Natural killer cell (primary cell): ENCODE data around the gene CFAP43. TPM values are rescaled to one million over a fixed set of nuclear protein-coding genes. Genes with fewer than 3 reads are reported as not detected.

Source experiments
- ATAC-seq, 3 donors: fragments of 150-1000 bp in 2 of 3; fragments of 200-7000 bp in 1 of 3; cut with Tn5 transposase; 1 replicate in 1 of 3; 2 replicates in 2 of 3; pipeline ENCODE4 v1.10.0; 2021; ENCODE audit warnings: mild to moderate bottlenecking in 2 of 3, moderate library complexity in 2 of 3
- DNase-seq, 2 donors: peaks; one replicate each; pipeline versions ENCODE4 v3.0.0 to v3.0.0-alpha.2; 2013 to 2021; ENCODE audit warnings: mixed read lengths in 1 of 2
- H3K27ac ChIP-seq: one replicate; pipeline ENCODE4 v1.5.1; 2013; ENCODE audit warnings: mild to moderate bottlenecking, low read length
- H3K27me3 ChIP-seq: one replicate; pipeline ENCODE4 v1.6.1; 2013; ENCODE audit warnings: low read length; ENCODE audit not compliant: control insufficient read depth, insufficient read depth
- H3K36me3 ChIP-seq: one replicate; pipeline ENCODE4 v1.6.1; 2013; ENCODE audit warnings: low read length; ENCODE audit not compliant: control insufficient read depth, insufficient read depth
- H3K4me1 ChIP-seq: one replicate; pipeline ENCODE4 v1.6.1; 2013; ENCODE audit warnings: low read length; ENCODE audit not compliant: control insufficient read depth, insufficient read depth
- H3K4me3 ChIP-seq: one replicate; pipeline ENCODE4 v1.5.1; 2013; ENCODE audit warnings: low read length
- H3K9me3 ChIP-seq: one replicate; pipeline ENCODE4 v1.6.1; 2013; ENCODE audit warnings: low read length; ENCODE audit not compliant: control insufficient read depth, insufficient read depth
- H3K27ac Mint-ChIP-seq, 2 donors: one replicate each; pipeline ENCODE4 v1.8.0; 2022; ENCODE audit warnings: mild to moderate bottlenecking in 2 of 2, mixed read lengths in 2 of 2, moderate library complexity in 1 of 2
- H3K27me3 Mint-ChIP-seq, 2 donors: one replicate each; pipeline ENCODE4 v1.8.0; 2022; ENCODE audit warnings: low read depth in 2 of 2, mixed read lengths in 2 of 2
- H3K36me3 Mint-ChIP-seq: one replicate; pipeline ENCODE4 v1.8.0; 2022; ENCODE audit warnings: mixed read lengths
- H3K4me1 Mint-ChIP-seq, 2 donors: one replicate each; pipeline ENCODE4 v1.8.0; 2022; ENCODE audit warnings: mixed read lengths in 2 of 2
- H3K4me3 Mint-ChIP-seq: one replicate; pipeline ENCODE4 v1.8.0; 2022; ENCODE audit warnings: mild to moderate bottlenecking, moderate library complexity, mixed read lengths
- H3K9me3 Mint-ChIP-seq, 2 donors: one replicate each; pipeline ENCODE4 v1.8.0; 2022; ENCODE audit warnings: mixed read lengths in 2 of 2
- CTCF ChIP-seq: fragments of 200-600 bp; IDR thresholded peaks from one replicate; pipeline ENCODE4 v1.8.0; 2022; ENCODE audit warnings: antibody characterized with exemption
- WGBS: methylation state at CpG from one replicate; pipeline ENCODE4 v1.1.7; 2013; ENCODE audit warnings: missing lambda C conversion rate; ENCODE audit not compliant: insufficient coverage; 5-methylcytosine and 5-hydroxymethylcytosine counted together
- intact Hi-C: fragments of 100-400 bp; cut with micrococcal nuclease; formaldehyde crosslinking; loops from one replicate; pipeline ENCODE4 v1.14.2; 2022
- total RNA-seq, 4 donors: library from RNA; stranded (reverse); fragments of 120-200 nt in 1 of 4; gene quantifications; one replicate each; pipeline versions ENCODE4 v1.2.3 to v1.2.4, GENCODE V29; 2013 to 2022

CFAP43 gene
- total RNA-seq, 3 donors from 2014 or later (not counting 1 experiment from before 2014, with no cell fraction given): 0.16 TPM; not detected in 2

- Histone ChIP-seq H3K4me1 (no peaks in the 10 kb centered on the region), H3K27ac (no peak overlapping the region), H3K4me3 (no peak overlapping the region), H3K36me3 (no peaks in the 10 kb centered on the region), H3K9me3 (no peaks in the 10 kb centered on the region), H3K27me3 (peaks cover 2% of the 10 kb centered on the region)
- Mint-ChIP-seq H3K36me3 (peaks cover 8% of the 10 kb centered on the region), H3K27ac (no peak overlapping the region), H3K9me3 (peaks cover 1 to 2% of the 10 kb centered on the region in 2 donors), H3K4me1 (no peaks in the 10 kb centered on the region), H3K27me3 (peaks cover 23 to 64% of the 10 kb centered on the region in 2 donors), H3K4me3 (no peak overlapping the region)
- ATAC-seq (no peak), DNase-seq (no peak)
- TF ChIP-seq CTCF: no peak
- intact Hi-C loops: no loop called here
- WGBS: 88% methylated on average over 1 of the region's 1 CpG
Observed at GRCh38 chr10:104146882-104147281, 85.3 kb downstream of the CFAP43 start.

GRCh38 chr10:104144931-104145330 is 87.2 kb downstream of the CFAP43 start:
- H3K36me3 ChIP-seq: no peaks in the 10 kb centered on the region
- H3K4me1 ChIP-seq: no peaks in the 10 kb centered on the region
- no peaks in the 10 kb centered on the region for H3K9me3 ChIP-seq
- Mint-ChIP-seq H3K4me3 (no peak overlapping the region), H3K27ac (no peak overlapping the region), H3K36me3 (no peaks in the 10 kb centered on the region), H3K4me1 (no peaks in the 10 kb centered on the region), H3K27me3 (peaks cover 16 to 49% of the 10 kb centered on the region in 2 donors), H3K9me3 (no peaks in the 10 kb centered on the region)
- H3K4me3 ChIP-seq: no peak overlapping the region
- 65% methylated on average over 2 of the region's 4 CpGs for WGBS
- peaks cover 4% of the 10 kb centered on the region for H3K27me3 ChIP-seq
- TF ChIP-seq CTCF: no peak
- ATAC-seq (no peak), DNase-seq (no peak)
- no peak overlapping the region for H3K27ac ChIP-seq
- intact Hi-C loops: no loop called here

GRCh38 chr10:104143829-104144228 is 88.3 kb downstream of the CFAP43 start:
- no peaks in the 10 kb centered on the region for H3K9me3 ChIP-seq
- peaks cover 4% of the 10 kb centered on the region for H3K27me3 ChIP-seq
- no peak overlapping the region for H3K4me3 ChIP-seq
- intact Hi-C loops: no loop called here
- ATAC-seq: no peak
- no peak for TF ChIP-seq CTCF
- 100% methylated on average over 1 of the region's 3 CpGs for WGBS
- no peak for DNase-seq
- Mint-ChIP-seq H3K4me1 (no peaks in the 10 kb centered on the region), H3K4me3 (no peak overlapping the region), H3K9me3 (no peaks in the 10 kb centered on the region), H3K27me3 (peaks cover 15 to 48% of the 10 kb centered on the region in 2 donors), H3K27ac (no peak overlapping the region), H3K36me3 (no peaks in the 10 kb centered on the region)
- no peak overlapping the region for H3K27ac ChIP-seq
- H3K36me3 ChIP-seq: no peaks in the 10 kb centered on the region
- no peaks in the 10 kb centered on the region for H3K4me1 ChIP-seq

GRCh38 chr10:104142081-104142480 is 90.1 kb downstream of the CFAP43 start:
- ATAC-seq (no peak), DNase-seq (no peak)
- H3K27me3 ChIP-seq: peaks cover 6% of the 10 kb centered on the region
- H3K9me3 ChIP-seq: no peaks in the 10 kb centered on the region
- no peak overlapping the region for H3K4me3 ChIP-seq
- Mint-ChIP-seq H3K36me3 (no peaks in the 10 kb centered on the region), H3K4me1 (no peaks in the 10 kb centered on the region), H3K27me3 (peaks cover 13 to 44% of the 10 kb centered on the region in 2 donors), H3K4me3 (no peak overlapping the region), H3K9me3 (no peaks in the 10 kb centered on the region), H3K27ac (no peak overlapping the region)
- H3K36me3 ChIP-seq: no peaks in the 10 kb centered on the region
- 57% methylated on average over 1 of the region's 1 CpG for WGBS
- intact Hi-C loops: no loop called here
- H3K4me1 ChIP-seq: no peaks in the 10 kb centered on the region
- no peak for TF ChIP-seq CTCF
- no peak overlapping the region for H3K27ac ChIP-seq
